Astrocyte of the cerebellum (primary cell): ENCODE data around the gene CTIF.

Source experiments
- DNase-seq: peaks from one replicate; pipeline ENCODE4 v3.0.0-alpha.2; 2011; ENCODE audit warnings: low read depth
- H3K4me3 ChIP-seq: 2 replicates; pipeline ENCODE4 v1.5.1; 2011; ENCODE audit warnings: mild to moderate bottlenecking, low read depth, low read length, moderate library complexity
- in situ Hi-C: cut with HindIII; loops from 2 replicates; pipeline ENCODE4 v1.10.0; 2017; ENCODE audit warnings: low sequenced_read_pairs
- TF ChIP-seq, protein P1 (sequence below): IDR thresholded peaks from 2 replicates; pipeline ENCODE4 v1.5.1; 2012; ENCODE audit warnings: low read length, low read depth, moderate library complexity, mild to moderate bottlenecking; ENCODE audit errors: missing control alignments

Gene CTIF

DNA sequence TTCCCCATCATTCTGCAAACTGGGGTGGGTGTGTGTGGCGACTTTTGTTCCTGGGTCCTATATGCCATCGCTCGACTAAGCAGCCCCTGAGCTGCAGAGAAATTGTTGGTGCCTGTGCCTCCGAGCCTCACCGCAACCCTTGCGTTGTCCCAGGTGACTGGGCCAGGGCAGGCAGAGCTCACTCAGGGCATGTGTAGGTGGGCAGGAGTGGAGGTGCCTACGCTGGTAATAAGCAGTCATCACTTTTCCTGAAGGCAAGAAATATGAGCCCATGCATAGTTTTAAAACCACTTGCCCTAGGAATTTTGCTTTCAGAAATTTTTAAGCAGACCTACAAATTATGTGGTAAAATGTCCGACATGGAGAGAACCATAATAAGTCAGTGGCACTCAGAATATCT is 214.1 kb downstream of the CTIF start:
- no peak for DNase-seq
- in situ Hi-C loops: no loop called here
- TF ChIP-seq, protein P1, sequence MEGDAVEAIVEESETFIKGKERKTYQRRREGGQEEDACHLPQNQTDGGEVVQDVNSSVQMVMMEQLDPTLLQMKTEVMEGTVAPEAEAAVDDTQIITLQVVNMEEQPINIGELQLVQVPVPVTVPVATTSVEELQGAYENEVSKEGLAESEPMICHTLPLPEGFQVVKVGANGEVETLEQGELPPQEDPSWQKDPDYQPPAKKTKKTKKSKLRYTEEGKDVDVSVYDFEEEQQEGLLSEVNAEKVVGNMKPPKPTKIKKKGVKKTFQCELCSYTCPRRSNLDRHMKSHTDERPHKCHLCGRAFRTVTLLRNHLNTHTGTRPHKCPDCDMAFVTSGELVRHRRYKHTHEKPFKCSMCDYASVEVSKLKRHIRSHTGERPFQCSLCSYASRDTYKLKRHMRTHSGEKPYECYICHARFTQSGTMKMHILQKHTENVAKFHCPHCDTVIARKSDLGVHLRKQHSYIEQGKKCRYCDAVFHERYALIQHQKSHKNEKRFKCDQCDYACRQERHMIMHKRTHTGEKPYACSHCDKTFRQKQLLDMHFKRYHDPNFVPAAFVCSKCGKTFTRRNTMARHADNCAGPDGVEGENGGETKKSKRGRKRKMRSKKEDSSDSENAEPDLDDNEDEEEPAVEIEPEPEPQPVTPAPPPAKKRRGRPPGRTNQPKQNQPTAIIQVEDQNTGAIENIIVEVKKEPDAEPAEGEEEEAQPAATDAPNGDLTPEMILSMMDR: no peak
- no peak overlapping the region for H3K4me3 ChIP-seq

DNA sequence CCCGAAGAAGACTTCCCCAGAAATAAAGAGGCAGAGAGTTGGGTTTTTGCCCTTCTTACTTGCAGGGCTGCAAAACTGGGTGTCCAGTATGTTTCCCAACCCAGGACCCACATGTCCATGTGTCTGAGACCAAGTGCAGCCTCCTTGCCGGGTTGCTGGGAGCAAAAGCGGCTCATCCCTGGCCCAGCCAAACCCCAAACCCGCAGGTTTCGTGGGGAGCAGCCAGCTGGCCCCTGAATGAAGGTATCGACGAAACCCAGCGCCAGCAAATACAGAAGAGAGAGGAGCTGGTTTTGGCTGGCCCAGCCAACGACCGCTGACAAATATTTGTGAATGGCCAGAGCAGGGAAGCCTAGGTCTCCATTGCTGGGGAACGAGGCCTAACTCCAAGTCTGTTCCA is 214.9 kb downstream of the CTIF start:
- TF ChIP-seq, protein P1: no peak
- peak; percentile 46 for DNase-seq
- in situ Hi-C loops: no loop called here
- H3K4me3 ChIP-seq: no peak overlapping the region

DNA sequence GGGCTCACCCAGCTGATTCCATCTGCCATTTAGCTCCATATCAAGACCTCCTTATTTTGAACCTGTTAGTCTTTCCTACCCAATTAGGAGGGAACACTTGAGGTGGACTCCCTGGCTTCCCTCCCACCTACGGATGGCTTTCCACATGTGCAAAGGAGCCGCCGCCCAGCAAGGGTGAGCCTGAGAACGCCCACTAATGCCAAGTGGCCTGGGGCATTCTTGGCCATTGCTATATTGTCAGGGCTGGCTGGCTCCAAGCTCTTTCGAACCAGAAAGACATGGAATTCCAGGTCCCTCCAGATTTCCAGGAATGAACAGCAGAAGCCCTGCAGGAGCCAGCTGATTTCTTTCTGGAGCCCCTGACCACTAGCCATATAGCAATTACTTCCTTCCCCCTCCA is 215.7 kb downstream of the CTIF start:
- H3K4me3 ChIP-seq: no peak overlapping the region
- DNase-seq: no peak
- in situ Hi-C loops: no loop called here
- TF ChIP-seq, protein P1: no peak

DNA sequence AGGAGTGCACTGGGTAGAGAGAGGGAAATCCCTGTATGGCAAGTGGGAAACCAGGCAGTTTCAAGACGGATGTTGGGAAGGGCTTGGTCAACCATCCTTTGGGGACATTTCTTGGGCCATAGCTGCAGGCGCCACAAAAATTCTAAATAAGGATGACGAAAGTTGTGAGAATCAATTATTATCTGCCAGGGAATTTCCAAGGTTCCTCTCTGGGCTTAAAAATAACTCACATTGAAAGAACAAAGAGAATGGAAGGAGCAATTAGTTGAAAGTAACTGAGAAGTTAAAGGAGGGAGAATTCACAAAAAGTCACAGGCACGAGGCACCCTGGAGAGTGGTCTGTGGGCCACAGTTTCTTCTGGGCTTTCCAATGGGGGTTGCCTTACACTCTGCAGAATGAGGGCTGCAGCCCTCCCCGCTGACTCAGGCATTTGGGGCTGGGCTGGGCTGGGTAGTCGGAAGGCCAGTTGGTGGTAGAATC is 216.2 kb downstream of the CTIF start:
- in situ Hi-C loops: no loop called here
- H3K4me3 ChIP-seq: no peak overlapping the region
- no peak for DNase-seq
- TF ChIP-seq, protein P1: no peak

DNA sequence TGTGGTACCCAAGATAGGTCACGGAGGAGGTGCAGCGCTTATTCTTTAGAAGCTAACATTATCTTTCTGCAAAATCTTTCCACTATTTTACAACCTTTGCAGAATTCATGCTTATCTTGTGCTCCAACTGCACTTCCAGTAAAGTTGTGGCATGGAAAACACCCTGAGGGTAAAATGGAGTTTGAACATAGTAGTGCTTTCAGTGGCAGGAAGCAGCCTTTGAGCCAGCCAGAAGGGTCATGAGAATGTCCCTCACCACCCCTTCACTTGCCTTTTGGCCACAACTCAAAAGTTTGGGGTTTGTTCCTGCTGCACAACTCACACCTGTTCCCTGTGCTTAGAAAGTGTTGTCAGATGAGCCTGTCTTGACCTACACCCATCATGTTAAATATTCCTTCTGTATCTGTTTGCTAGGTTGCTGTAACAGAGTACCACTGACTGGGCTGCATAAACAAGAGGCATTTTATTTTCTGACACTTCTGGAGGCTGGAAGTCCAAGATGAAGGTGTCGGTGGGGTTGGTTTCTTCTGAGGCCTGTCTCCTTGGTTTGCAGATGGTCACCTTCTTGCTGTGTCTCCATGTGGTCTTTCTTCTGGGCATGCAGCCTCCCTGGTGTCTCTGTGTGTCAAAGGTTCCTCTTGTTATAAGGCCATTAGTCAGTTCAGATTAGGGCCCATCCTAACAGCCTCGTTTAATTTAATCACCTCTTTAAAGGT is 217.8 kb downstream of the CTIF start:
- TF ChIP-seq, protein P1: no peak
- DNase-seq: no peak
- in situ Hi-C loops: no loop called here
- H3K4me3 ChIP-seq: no peak overlapping the region

DNA sequence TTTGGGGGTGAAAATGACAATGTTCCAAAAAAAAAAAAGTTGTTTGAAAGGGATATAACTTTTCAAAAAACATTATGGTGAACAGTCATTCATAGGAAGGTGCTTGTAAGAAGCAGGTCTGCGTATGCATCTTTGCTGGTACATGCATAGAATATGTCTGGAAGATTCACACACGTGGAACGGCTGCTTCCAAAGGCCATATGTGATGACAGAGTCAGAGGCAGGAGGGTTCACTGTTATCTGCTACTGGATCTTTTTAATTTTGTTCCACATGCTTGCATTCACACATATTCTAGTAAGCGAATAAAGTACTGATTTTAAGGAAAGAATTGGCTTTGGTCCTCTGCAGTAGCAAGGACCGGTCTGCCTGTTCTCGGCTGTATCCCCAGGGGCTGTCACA is 218.5 kb downstream of the CTIF start:
- in situ Hi-C loops: no loop called here
- DNase-seq: no peak
- TF ChIP-seq, protein P1: no peak

More for the DNA sequence above, 218.5 kb downstream of the CTIF start:
- H3K4me3 ChIP-seq: no peak overlapping the region
